ENCODE data around the gene APOBEC3G.

DNA sequence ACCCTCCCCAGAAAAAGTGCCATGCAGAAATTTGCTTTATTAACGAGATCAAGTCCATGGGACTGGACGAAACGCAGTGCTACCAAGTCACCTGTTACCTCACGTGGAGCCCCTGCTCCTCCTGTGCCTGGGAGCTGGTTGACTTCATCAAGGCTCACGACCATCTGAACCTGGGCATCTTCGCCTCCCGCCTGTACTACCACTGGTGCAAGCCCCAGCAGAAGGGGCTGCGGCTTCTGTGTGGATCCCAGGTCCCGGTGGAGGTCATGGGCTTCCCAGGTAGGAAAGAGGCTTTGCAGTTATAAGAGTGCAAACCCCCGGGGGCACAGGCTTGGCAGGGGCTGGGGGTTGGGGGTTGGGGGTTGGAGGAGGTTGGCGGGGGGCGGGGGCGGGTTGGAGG, 24.2 kb downstream of the APOBEC3G start:
- TF ChIP-seq, protein P1, sequence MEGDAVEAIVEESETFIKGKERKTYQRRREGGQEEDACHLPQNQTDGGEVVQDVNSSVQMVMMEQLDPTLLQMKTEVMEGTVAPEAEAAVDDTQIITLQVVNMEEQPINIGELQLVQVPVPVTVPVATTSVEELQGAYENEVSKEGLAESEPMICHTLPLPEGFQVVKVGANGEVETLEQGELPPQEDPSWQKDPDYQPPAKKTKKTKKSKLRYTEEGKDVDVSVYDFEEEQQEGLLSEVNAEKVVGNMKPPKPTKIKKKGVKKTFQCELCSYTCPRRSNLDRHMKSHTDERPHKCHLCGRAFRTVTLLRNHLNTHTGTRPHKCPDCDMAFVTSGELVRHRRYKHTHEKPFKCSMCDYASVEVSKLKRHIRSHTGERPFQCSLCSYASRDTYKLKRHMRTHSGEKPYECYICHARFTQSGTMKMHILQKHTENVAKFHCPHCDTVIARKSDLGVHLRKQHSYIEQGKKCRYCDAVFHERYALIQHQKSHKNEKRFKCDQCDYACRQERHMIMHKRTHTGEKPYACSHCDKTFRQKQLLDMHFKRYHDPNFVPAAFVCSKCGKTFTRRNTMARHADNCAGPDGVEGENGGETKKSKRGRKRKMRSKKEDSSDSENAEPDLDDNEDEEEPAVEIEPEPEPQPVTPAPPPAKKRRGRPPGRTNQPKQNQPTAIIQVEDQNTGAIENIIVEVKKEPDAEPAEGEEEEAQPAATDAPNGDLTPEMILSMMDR (conservative IDR thresholded peaks at IDR 0.05; ENCODE audit: low read depth in 2 of 2) = no peak
- TF ChIP-seq EZH2 (IDR thresholded peaks at IDR 0.05; ENCODE audit: low read depth, unreplicated experiment) (no peak), ZNF114 (CRISPR knock-in tag; IDR thresholded peaks at IDR 0.05) (no peak), CREB1 (CRISPR knock-in tag; IDR thresholded peaks at IDR 0.05; ENCODE audit: low read depth) (no peak), JUNB (IDR thresholded peaks at IDR 0.05; ENCODE audit: unreplicated experiment) (no peak), POLR2AphosphoS5 (IDR thresholded peaks at IDR 0.05; ENCODE audit: low read depth) (no peak), EZH2phosphoT487 (IDR thresholded peaks at IDR 0.05; ENCODE audit: unreplicated experiment) (no peak)
- TF ChIP-seq, protein P2, sequence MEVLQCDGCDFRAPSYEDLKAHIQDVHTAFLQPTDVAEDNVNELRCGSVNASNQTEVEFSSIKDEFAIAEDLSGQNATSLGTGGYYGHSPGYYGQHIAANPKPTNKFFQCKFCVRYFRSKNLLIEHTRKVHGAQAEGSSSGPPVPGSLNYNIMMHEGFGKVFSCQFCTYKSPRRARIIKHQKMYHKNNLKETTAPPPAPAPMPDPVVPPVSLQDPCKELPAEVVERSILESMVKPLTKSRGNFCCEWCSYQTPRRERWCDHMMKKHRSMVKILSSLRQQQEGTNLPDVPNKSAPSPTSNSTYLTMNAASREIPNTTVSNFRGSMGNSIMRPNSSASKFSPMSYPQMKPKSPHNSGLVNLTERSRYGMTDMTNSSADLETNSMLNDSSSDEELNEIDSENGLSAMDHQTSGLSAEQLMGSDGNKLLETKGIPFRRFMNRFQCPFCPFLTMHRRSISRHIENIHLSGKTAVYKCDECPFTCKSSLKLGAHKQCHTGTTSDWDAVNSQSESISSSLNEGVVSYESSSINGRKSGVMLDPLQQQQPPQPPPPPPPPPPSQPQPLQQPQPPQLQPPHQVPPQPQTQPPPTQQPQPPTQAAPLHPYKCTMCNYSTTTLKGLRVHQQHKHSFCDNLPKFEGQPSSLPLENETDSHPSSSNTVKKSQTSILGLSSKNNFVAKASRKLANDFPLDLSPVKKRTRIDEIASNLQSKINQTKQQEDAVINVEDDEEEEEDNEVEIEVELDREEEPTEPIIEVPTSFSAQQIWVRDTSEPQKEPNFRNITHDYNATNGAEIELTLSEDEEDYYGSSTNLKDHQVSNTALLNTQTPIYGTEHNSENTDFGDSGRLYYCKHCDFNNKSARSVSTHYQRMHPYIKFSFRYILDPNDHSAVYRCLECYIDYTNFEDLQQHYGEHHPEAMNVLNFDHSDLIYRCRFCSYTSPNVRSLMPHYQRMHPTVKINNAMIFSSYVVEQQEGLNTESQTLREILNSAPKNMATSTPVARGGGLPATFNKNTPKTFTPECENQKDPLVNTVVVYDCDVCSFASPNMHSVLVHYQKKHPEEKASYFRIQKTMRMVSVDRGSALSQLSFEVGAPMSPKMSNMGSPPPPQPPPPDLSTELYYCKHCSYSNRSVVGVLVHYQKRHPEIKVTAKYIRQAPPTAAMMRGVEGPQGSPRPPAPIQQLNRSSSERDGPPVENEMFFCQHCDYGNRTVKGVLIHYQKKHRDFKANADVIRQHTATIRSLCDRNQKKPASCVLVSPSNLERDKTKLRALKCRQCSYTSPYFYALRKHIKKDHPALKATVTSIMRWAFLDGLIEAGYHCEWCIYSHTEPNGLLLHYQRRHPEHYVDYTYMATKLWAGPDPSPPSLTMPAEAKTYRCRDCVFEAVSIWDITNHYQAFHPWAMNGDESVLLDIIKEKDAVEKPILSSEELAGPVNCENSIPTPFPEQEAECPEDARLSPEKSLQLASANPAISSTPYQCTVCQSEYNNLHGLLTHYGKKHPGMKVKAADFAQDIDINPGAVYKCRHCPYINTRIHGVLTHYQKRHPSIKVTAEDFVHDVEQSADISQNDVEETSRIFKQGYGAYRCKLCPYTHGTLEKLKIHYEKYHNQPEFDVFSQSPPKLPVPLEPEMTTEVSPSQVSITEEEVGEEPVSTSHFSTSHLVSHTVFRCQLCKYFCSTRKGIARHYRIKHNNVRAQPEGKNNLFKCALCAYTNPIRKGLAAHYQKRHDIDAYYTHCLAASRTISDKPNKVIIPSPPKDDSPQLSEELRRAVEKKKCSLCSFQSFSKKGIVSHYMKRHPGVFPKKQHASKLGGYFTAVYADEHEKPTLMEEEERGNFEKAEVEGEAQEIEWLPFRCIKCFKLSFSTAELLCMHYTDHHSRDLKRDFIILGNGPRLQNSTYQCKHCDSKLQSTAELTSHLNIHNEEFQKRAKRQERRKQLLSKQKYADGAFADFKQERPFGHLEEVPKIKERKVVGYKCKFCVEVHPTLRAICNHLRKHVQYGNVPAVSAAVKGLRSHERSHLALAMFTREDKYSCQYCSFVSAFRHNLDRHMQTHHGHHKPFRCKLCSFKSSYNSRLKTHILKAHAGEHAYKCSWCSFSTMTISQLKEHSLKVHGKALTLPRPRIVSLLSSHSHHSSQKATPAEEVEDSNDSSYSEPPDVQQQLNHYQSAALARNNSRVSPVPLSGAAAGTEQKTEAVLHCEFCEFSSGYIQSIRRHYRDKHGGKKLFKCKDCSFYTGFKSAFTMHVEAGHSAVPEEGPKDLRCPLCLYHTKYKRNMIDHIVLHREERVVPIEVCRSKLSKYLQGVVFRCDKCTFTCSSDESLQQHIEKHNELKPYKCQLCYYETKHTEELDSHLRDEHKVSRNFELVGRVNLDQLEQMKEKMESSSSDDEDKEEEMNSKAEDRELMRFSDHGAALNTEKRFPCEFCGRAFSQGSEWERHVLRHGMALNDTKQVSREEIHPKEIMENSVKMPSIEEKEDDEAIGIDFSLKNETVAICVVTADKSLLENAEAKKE (CRISPR knock-in tag; IDR thresholded peaks at IDR 0.05) = no peak
